Activated gamma-delta T cell treated with anti-CD3 and anti-CD28 coated beads, Interleukin-2, amount 50 U/mL, for 16 hours (primary cell): ENCODE data around the gene MTG2.

Experiments used
- DNase-seq: peaks from one replicate; pipeline ENCODE4 v3.0.0-alpha.2; 2020; ENCODE audit warnings: low read depth

MTG2 gene

DNA sequence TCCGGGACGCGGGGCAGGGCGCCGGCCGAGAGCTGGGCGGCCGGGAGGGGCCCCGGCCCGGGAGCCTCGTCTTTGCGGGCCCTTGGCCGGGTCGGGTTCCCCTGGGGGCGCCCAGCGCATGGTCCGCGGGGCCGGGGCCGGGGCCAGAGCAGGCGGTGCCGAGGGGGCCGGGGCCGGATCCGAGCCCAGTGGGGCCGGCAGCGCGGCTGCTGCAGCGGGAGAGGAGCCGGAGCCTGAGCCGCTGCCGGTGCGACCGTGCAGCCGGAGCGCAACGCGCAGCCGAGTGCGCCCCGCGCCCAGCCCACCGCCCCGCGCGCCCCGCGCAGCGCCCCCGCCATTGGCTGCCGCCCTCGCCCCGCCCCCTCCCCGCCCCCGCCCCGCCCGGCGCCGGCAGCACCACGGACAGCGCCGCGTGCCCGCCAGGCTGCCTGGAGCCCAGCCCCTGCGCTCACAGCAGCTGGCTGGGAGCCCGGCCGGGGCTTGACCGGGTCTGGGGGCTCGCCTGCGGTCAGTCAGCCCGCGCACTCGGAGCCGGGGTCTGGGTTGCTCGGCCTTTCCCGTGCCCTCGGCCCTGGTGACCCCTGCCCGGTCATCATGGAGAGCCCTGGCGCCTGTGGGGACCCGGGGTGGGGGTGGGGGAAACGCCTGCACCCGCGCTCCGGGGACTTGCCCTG is 37.3 kb downstream of the MTG2 start, which contains the start of gene HRH3:
TSS of gene HRH3 (minus strand) at position 287 of the 674 bp plus-strand sequence. CDS start 308 bp downstream, outside the sequence.
- DNase-seq, result no peak

DNA sequence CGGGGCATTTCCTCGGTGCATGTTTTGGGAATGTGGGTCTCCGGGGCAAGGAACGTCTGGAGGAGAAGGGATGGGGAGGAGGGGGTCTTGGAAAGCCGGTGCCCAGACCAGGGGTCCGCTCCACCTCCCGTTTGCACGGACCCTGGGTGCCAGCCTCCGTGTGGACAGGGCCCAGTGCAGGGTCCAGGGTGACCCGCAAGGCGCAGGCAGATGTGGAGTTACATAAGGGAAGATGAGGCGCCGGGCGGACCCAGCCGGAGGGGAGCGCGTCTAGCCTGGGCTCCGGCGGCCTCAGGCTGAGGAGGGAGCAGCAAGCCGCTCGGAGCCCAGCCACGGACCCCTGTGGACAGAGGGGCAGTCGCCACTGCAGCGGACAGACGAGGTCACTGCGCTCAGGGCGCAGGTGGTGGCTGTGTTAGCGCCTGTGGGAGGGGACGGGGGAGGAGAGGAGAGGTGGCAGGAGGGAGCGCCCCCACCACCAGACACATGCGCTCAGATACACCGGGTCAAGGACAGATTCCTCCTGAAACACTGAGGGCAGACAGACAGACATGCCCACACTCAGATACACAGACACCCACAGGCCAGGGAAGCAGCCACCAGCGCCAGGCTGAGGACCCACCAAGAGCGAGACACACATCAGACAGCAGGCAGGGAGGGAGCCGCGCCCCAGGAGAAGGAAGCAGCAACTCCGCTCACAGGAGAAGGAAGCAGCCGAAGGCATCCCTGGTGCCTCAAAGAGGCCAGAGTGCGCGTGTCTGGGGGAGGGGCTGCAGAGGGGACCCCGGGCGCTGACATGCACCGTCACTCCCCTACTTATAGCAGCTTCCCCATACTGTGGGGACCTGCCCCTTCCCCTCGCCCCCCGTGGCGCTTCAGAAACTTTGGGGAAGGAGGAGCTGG is 38.1 kb downstream of the MTG2 start:
- DNase-seq, result no peak

DNA sequence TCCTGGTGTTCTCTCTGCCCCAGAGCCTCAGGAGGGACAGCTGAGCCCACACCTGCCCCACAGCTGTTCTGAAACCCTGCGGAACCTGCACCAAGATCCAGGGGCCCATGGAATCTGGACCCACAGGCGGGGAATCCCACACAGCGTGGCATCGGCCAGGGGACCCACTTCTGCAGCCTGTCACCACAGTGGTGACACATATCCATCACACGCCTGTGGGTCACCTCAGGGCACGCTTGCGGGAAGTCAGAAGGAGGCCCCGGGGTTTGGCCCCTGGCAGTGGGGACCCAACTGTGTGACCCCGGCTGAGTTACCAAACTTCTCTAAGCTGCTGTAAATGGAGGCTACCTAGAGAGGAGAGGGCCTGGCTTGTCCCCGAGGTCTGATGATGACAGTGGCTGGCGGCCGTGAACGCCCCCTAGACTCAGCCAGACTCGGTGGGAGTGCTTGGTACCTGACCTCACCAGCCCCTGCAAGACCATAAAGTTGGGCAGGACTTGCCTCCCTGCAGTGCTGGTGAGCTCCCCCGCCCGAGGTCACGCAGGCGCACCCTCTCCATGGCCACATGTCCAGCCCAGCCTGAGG is 39.5 kb downstream of the MTG2 start:
- DNase-seq, result no peak

DNA sequence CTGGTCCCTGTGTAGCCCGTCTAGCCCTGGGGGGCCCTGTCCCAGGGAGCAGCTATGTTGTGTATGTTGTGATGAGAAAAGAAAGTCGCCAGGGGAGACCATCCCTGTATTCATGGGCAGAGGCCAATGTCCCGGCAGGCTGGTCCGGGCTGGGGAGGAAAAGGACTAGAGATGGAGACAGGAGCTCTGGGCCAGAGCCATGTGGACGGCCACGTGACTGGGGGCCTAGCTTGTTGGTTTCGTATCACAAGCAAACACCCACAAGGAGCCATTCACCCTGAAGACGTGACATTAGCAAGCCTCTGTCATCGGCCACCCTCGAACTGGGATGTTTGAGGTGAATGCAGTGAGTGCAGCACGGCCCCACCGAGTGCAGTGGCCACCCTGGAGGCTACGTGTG is 40.1 kb downstream of the MTG2 start:
- no peak for DNase-seq

DNA sequence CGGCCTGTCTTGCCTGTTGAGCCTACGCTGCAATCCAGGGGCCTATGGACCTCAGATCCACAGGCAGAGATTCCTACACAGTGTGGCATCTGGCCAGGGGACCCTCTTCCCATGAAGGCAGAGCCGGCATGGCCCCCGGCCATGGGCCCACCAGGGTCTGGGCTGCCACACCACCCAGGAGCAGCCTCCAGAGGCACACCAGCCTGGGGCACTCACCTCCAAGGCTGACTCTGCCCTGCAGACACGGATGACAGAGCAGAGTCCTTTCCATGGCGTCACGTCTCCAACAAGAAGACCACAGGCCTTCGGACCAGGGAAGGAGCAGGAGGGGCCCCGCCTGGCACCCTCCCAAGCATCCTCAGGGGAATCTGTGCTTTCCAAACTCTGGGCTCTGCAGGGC is 40.7 kb downstream of the MTG2 start:
- no peak for DNase-seq

DNA sequence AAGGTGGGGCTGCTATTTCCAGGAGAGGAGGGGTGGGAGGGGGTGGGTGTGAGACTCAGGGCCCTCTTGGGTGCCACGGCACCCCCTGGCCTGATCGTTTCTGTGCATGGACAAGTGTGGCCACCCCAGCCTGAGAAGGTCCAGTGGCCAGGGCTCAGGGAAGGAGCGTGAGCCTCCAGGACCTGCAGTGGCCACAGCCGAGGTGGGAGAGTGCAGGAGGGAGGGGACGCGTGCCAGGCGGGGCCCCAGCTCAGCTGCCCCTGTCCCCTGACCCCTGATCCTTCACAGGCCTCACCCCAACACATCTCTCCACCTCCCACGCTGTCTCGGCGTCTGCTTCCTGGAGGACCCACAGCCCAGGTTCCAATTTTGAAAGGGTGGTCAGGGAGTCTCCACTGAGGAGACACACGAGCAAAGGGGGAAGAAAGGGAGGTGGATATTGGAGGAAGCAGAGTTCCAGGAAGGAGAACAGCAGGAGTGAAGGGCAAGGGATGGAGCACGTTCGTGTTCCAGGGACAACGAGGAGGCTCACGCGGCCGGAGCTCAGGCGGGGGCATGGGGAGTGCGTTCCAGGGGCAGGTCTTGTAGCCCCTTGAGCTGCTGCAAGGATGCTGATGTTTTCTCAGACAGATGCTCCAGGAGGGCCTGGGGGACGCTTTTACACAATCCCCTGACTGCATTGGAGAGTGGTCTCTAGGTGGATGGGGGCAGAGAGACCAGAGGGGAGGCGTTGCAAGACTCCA is 41.5 kb downstream of the MTG2 start:
- DNase-seq, result no peak

DNA sequence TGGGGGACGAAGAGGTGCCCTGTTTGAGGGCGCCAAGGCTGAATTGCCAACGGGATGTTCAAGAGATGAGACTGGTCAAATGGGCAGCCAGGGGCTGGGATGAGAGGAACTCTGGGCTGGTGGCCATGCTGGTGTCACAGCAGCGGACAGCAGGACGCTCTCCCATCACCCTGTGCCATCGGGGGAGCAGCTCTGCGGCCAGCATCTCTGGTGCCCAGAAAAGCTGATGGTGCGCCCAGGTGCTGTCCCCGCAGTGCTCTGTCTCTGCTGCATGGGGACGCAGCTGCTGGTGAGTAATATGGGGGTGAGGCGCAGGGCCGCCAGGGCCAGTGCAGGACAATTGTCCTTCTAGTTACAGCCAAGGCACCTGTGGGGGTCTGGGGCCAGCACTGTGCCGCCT is 42.2 kb downstream of the MTG2 start:
- no peak for DNase-seq

DNA sequence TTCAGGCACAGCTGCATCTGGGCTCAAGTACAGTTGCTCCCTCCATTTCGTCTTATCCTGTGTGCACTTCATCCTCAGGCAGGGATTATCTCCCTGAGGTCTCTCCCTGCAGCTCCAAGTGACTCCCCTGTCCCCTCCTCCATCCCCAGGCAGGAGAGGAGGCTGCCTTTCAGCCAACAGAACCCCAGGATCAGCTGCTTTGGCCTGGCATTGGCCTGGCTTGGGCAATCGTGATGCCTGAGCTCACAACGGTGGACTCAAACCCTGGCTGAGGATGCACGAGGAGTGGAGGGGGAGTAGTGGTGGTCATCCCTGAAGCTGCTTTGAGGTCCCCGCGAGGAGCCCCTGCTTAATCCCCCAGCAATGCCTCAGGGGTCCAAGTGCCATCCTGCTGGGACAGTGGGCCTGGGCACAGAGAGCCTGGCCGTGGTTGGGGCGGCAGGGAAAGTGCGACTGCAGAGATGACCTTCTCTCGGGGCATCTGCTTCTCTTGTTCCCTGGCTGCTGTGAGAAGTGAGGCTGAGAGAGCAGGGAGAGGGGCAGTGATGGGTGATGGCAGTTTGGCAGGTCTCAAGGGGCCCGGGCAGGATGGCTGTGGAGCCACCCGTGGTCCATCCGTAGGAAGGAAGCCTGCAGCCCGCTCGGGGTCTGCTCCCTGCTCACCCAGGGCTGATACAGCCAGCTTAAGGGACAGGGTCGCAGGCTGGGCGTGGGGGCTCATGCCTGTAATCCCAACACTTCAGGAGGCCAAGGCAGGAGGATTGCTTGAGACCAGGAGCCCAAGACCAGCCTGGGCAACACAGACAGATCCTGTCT is 43.2 kb downstream of the MTG2 start:
- DNase-seq, result no peak

DNA sequence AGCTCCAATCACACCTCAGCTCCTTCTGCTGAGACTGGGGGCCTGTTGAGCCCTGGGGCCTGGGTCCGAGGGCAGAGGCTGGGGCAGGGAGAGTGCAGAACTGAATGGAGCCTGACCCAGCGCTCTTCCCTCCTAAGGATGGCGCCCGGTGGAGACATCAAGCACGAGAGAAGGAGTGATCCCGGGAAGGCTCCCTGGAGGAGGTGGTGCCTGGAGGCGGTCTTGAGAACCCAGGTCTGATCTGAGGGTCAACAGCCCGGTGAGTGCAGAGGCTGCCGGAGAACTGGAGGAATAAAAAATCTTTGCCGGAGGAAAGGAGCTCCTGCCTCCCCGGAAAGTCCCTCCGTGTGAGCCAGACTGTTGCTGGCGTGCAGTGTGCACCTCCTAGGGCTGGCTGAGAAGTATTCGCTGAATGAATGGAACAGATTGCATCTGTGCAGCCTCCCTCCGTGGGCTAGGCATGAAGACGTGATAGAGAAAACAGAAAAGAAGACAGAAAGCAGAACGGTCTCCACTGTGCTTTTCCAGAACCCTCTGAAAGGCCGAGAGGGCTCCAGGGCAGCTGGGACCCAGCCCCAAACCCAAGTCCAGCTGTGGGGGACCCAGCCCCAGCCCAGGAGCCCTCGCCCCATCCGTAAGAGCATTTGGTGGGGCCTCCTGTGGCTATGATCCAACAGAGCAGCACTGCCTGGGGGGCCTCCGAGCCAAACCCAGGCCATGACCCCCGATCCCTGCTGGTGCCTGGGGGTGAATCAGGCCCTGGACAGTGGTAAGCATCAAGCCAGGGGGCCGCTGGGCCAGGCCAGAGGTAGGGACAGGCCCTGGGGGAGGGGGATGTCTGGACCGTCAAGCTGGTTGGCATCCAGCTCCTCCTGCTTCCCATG is 44.1 kb downstream of the MTG2 start:
- DNase-seq, result no peak

DNA sequence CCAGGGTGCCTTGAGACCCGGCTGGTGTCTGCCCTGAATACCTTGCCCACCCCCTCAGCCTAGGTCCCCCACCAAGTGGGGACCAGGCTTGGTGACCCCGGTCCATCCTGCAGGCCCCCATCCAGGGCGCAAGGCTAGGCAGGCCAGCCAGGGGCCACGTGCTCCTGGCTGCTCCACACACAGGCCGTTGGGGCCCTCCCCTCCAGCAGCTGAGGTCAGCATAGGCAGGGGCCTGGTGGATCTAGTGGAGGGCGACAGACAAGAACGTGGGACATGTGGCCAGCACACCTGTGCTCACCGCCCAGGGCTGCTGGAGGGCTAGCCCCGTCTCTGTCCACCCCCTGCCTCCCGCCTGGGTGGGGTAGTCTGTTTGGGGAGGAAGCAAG is 44.8 kb downstream of the MTG2 start:
- DNase-seq, result no peak

DNA sequence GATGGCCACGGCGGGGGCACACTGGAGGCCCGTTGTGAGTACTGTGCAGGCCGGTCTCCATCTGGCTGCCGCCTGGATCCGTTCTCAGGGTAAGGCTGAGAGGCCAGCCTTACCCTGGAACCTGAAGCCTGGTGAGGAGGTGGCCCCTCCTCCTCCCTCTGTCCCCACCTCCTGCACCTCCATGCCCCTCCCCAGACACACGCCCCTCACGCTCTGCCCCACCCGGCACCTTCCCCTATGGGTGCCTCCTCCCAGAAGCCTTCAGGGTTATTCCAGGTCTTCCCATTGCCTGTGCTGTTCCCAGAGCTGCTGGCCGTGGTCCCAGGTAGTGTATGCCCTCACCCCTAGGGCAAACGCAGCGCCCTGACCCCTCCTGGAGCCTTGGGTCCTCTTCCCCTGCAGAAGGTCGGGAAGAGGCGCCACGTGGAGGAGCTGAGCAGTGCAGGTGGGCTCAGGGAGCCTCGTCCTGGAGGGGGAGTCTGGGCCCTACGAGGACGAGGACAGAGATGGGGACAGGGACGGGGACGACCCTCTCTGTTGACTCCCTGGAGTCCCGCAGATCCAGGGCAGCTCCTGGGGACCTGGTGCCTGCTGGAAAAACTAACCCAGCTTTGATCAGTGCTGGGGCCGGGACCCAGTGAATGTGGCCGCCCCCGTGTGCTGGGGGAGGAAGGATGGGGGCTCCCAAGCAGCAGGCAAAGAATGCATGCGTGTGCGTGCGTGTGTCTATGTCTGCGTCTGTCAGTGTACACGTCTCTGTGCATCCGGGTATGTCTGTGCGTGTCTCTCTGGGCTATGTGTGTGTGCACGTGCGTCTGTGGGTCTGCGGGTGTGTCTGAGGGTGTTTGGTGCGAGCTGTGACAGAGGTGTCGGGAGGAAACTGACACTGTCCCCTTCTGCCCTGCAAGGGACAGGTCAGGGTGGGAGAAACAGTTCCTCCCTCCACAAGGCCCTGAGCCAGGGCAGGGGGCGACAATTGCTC is 45.4 kb downstream of the MTG2 start:
- DNase-seq, result no peak

DNA sequence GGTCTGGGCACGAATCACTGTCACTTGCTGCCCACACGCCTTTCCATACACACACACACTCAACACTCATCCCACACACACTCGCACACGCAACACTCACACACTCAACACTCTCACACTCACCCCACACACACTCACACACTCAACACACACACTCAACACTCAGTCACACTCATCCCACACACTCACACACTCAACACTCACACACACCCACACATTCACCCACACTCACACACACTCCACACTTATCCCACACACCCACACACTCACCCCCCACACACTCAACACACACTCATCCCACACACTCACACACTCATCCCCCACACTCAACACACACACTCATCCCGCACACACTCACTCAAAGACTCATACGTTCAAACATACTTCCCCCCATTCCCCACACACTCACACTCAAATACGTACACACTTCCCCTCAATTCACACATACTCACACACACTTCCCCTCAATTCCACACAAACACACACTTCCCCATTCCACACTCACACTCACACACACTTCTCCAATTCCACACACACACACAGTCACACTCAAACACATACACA is 46.2 kb downstream of the MTG2 start:
- DNase-seq, result no peak

DNA sequence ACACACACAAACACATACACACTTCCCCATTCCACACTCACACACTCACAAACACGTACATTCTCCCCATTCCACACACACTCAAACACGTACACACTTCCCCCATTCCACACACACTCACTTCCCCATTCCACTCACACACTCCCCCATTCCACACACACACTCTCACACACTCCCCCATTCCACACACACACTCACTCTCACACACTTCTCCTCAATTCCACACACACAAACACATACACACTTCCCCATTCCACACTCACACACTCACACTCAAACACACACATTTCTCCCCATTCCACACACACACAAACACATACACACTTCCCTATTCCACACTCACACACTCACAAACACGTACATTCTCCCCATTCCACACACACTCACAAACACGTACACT is 46.8 kb downstream of the MTG2 start:
- DNase-seq, result no peak

DNA sequence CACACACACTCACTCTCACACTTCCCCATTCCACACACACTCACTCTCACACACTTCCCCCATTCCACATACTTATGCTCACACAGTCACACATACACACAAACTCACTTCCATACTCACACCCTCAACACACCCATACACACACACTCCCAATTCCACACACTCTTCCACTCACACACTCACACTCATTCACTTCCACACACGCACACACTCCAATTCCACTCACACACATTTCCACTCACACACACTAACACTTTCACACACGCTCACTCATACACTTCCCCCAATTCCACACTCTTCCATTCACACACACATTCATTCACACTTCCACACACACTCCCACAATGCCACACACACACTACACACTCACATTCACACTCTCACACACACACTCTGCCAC is 47.4 kb downstream of the MTG2 start:
- DNase-seq, result no peak

DNA sequence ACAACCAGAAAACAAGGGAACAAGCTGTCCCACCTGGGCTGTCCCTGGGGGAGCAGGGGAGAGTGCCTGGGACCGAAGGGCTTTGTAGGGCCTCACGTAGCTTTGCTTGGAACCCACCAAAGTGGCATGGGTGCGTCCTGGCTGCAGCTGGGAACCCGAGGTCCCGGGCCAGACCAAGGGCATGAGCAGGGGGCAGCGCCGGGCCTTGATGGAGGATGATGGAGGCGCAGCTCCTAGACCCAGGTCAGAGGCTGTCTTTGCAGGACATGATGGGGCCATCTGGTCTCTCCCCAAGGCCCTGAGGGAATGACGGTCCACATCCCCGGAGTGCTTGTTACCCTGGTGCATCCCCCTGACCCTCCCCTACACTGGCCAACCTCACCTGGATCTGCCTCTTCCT is 47.9 kb downstream of the MTG2 start:
- DNase-seq, result no peak

DNA sequence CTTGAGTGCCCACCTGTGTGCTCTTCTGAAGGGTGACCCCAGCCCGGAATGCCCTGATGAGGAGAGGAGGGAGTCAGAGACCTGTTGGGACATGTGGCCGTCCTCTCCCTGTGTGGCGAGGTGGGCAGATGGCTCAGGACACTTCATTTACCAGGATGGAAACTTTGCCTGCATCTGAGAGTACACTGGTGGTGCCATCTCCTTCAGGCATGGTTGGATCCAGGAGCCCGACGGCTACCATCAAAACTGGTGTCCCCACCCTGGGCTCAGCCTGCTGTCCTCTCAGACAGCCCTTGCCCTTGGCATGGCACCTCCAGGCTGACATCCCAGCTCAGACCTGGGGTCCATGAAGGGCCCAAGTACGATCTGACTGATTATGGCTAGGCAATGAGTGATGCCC is 48.5 kb downstream of the MTG2 start:
- DNase-seq, result no peak

DNA sequence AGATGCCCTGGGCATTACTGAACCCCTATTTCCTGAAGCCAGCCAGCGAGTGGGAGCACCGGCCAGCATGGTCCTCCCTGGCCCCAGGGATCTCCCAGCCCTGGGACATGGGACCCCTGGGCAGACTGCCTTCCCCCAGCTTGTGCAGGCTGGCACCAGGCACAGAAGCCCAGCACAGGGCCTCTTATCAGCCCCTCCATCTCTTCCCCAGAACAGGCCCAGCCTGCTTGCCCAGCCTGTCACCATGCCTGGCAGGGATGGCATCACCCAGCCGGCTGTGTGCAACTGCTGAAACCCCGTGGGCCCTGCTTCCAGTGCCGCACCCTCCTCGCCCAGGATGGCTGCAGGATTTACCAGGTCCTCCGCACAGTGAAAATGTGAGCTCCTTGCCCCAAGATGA is 49.4 kb downstream of the MTG2 start:
- DNase-seq, result no peak

DNA sequence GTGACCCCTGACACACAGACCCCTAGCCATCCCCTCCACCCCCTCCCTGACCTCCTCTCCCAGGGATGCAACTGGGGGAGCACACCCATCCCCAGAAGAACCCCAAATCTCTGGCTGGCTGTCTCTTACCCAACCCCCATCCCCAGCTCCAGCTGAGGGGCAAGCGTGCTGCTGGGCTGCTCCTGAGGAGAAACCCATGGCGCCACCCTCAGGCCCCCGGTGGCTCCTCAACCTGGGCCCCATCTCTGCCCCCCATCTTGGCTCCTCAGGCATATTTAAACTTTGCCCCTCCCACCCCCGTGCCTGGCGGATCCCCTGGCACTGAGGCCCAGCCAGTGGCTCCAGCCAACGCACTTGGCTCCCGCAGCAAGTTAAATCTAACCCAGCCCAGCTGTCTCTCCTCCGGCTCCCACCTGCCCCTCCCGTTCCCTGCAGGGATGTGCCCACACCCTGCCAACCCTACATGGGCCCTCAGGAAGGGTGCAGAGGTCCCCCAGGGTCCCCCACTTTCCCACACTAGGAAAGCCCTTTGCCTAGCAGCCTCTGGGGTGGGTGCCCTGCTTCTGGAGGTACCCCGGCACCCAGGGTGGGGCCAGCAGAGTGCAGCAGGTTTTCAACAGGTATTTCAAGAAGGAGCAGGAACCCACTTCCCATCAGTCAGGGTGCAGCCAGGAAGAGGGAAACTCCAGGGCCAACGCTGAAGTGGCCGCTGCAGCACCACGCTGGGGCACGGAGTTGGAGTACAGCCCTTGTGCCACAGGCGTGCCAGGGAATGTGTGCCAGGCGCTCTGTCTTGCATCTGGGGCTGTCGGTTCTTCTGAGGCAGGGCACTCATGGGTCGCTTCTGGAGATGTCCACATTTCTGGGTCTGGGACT is 50.2 kb downstream of the MTG2 start:
- no peak for DNase-seq
